Epithelial cell of esophagus (primary cell): ENCODE data around the gene HEXB.
"Not testable (repeated sequence)": the region's sequence is repeated elsewhere in the genome, so short reads cannot be mapped to it uniquely, and the experiment has no call there.

Experiments
- DNase-seq: peaks from one replicate; pipeline ENCODE4 v3.0.0; 2010; ENCODE audit warnings: low read depth
- H3K4me3 ChIP-seq: 2 replicates; pipeline ENCODE4 v1.5.1; 2011; ENCODE audit warnings: mild to moderate bottlenecking, low read length, control low read depth
- CTCF ChIP-seq: IDR thresholded peaks from 2 replicates; pipeline ENCODE4 v1.5.1; 2011; ENCODE audit warnings: low read depth, mild to moderate bottlenecking, low read length, control low read depth, inconsistent platforms; ENCODE audit not compliant: insufficient read depth; ENCODE audit errors: missing control alignments

HEXB gene

GRCh38 chr5:74725331-74725730 lies 40.3 kb downstream of the HEXB start:
- no peak overlapping the region for H3K4me3 ChIP-seq
- no peak for TF ChIP-seq CTCF
- DNase-seq, result no peak

GRCh38 chr5:74736759-74737158 lies 51.7 kb downstream of the HEXB start:
- no peak for DNase-seq

GRCh38 chr5:74738406-74738805 lies 53.4 kb downstream of the HEXB start:
- H3K4me3 ChIP-seq, result no peak overlapping the region
- no peak for TF ChIP-seq CTCF
- DNase-seq, result no peak

More at GRCh38 chr5:74736759-74737158, 51.7 kb downstream of the HEXB start:
- TF ChIP-seq CTCF, result no peak
- no peak overlapping the region for H3K4me3 ChIP-seq

- not testable (repeated sequence) for H3K4me3 ChIP-seq, DNase-seq
Observed at GRCh38 chr5:74748742-74749141, 63.7 kb downstream of the HEXB start.

GRCh38 chr5:74761241-74761640 lies 76.2 kb downstream of the HEXB start:
- peak; percentile 30 for DNase-seq
- no peak overlapping the region for H3K4me3 ChIP-seq
- no peak for TF ChIP-seq CTCF

GRCh38 chr5:74762599-74762998 lies 77.6 kb downstream of the HEXB start:
- no peak for TF ChIP-seq CTCF
- H3K4me3 ChIP-seq, result no peak overlapping the region
- peak; percentile 95 for DNase-seq

GRCh38 chr5:74763504-74763903 lies 78.5 kb downstream of the HEXB start:
- peak; percentile 36 for DNase-seq
- no peak for TF ChIP-seq CTCF
- H3K4me3 ChIP-seq, result no peak overlapping the region
